NCI-H2171 treated with DMSO at 0.1 percent for 48 hours (cell line): ENCODE data around the gene NAXD.
"Not testable (repeated sequence)": the region's sequence is repeated elsewhere in the genome, so short reads cannot be mapped to it uniquely, and the experiment has no call there.

Experiments used
- DNase-seq: peaks from one replicate; lab custom pipeline; 2025; lab: John Stamatoyannopoulos, UW

The NAXD gene

DNA sequence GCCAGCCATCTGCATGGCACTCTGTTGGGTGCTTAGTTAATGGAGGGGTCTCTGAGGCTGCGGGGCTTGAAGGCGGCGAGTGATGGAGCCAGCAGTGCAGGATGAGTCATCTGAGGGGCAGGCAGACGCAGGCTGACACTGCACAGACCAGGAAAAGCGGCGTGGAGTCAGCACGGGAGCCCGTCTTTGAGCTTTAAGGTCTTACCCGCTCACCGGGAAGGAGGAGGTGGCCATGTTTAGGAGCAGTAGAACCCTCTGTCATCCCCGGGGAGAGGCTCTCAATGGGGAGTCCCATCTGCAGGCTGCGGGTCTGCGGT, 13.1 kb downstream of the NAXD start:
- no peak for DNase-seq

DNA sequence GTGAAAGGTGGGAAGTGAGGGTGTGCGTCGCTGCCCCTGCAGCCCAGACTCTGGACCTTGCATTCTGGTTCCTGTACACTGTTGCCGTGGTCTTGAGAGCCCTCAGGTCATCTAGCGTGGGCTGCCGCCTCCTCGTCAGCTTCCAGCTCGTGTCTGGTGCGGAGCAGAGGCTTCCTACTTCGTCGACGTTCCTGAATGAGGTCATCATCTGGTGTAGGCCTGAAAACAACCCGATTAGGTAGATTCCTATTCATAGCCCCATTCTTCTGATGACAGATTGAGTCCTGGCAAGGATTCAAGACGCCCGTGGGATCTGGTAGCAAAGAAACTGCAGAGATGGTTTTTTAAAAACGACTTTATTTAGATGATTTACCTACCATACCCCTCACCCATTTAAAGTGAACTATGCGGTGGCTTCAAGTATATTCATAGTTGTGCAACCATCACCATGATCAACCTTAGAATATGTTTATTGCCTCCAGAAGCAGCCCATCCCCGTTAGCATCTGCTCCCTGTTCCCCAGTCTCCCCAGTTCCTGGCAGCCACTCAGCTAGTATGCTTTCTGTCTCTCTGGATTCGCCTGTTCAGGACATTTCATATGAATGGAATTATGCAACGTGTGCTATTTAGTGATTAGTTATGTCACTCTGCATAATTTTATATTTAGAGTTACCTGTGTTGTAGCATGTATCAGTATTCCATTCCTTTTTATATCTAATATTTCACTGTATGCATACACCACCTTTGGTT, 13.8 kb downstream of the NAXD start:
- no peak for DNase-seq

- DNase-seq, result no peak
Observed at GRCh38 chr13:110629735-110630134, 14.4 kb downstream of the NAXD start.

DNA sequence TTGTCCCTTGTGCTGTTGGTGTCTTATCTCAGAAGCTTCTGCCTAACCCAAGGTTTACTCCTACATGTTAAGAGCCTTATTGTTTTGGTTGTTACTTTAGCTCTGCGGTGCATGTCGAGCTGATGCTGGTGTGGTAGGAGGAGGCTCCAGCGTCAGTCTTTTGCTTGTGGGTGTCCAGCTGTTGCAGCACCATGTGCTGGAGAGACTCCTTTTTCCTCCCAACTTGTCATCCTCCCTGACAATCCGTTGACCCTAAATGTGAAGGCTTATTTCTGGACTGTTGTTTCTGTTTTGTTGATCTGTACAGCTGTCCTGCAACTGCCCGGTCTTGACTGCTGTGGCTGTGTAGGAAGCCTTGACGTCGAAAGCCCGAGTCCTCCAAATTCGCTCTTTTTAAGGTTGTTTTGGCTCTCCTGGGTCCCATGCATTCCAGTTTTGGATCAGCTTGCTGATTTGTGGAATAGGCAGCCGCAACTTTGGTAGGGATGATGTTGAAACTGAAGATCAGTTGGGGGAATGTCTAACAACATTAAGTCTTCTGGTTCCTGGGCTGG, 15.3 kb downstream of the NAXD start:
- DNase-seq, result no peak

DNA sequence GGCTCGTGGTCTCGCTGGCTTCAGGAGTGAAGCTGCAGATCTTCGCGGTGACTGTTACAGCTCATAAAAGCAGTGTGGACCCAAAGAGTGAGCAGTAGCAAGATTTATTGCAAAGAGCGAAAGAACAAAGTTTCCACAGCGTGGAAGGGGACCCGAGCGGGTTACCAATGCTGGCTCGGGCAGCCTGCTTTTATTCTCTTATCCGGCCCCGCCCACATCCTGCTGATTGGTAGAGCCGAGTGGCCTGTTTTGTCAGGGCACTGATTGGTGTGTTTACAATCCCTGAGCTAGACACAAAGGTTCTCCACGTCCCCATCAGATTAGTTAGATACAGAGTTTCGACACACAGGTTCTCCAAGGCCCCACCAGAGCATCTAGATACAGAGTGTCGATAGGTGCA, 16.9 kb downstream of the NAXD start:
- not testable (repeated sequence) for DNase-seq

DNA sequence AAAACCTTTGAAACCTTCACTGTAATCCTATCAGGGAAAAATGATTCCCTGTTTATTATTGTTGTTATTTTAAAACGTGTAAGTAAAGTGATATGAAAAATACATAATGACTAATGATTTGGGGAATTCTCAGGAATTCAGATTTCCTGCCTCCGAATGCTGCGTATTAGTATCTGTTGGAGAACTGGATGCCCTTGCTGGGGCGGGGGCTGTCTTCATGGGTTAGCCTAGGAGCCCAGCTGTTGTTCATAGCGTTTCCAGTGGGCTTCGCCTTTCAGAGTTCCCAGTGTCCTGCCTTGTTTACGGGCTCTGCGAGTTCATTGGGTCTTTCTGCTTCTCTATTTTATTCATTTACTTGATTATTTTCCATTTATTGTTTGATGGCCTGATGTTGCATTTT, 18.4 kb downstream of the NAXD start:
- DNase-seq, result no peak

GRCh38 chr13:110634558-110634957, 19.2 kb downstream of the NAXD start:
- no peak for DNase-seq

GRCh38 chr13:110635405-110636002, 20.2 kb downstream of the NAXD start:
- no peak for DNase-seq

- no peak for DNase-seq
Observed at GRCh38 chr13:110636053-110636475, 20.7 kb downstream of the NAXD start.

GRCh38 chr13:110636701-110637201, 21.4 kb downstream of the NAXD start:
- no peak for DNase-seq

DNA sequence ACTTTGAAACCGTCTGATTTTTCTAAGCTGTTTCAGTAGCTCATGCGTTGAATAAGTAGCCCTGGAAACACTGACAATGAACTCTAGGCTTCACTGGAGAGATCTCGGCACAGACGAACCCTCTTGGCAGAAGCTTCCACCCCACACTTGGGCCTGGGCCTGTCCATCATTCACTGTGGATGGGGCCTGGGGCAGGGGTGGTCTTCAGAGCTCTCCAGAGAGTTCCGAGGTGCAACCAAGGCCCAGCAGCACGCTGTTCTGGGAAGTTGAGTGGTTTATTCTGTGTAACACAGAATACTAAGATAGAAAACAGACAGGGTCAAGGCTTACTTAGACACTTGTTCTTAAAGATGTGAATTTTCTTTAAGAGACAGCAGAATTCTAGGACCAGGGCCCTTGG, 21.9 kb downstream of the NAXD start:
- DNase-seq, result no peak

DNA sequence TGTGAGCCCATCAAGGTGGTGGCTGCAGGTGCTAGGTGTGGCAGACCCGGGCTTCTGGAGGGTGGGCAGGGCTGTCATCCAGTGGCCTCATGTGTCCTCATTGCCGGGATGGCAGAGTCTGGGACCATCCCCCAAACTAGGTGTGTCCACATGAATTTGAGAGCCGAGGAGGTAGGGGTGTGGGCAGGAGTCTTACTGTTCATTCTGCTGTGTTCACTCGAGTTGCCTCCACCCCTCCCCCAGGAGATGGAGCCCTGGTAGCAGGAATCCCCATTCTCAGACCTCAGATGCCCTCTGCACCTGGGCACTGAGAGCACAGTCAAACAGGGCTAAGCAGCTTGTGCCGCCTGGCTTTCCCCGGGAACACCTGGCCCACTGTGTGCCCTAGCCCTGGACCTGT, 22.4 kb downstream of the NAXD start:
- no peak for DNase-seq

DNA sequence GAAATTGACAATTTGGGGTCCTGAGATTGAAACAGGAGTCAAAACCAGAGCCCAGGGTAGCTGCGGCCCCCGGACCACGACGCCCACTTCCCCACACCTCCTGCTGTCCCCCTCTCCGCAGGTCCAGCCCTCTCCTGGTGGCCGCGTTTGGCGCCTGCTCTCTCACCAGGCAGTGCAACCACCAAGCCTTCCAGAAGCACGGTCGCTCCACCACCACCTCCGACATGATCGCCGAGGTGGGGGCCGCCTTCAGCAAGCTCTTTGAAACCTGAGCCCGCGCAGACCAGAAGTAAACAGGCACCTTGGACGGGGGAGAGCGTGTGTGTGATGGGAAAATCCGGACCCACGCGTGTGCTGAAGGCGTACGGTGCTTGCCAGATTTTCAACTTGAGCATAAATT, 22.9 kb downstream of the NAXD start:
- DNase-seq, result no peak

- no peak for DNase-seq
Observed at GRCh38 chr13:110638814-110639806, 23.8 kb downstream of the NAXD start.

- no peak for DNase-seq
Observed at GRCh38 chr13:110639935-110640334, 24.6 kb downstream of the NAXD start.

GRCh38 chr13:110640591-110641029, 25.3 kb downstream of the NAXD start:
- DNase-seq, result no peak

GRCh38 chr13:110641055-110642015, 26.0 kb downstream of the NAXD start:
- DNase-seq, result peak; percentile 56

- no peak for DNase-seq
Observed at GRCh38 chr13:110642291-110642981, 27.1 kb downstream of the NAXD start.

GRCh38 chr13:110643324-110643723, 28.0 kb downstream of the NAXD start:
- no peak for DNase-seq

DNA sequence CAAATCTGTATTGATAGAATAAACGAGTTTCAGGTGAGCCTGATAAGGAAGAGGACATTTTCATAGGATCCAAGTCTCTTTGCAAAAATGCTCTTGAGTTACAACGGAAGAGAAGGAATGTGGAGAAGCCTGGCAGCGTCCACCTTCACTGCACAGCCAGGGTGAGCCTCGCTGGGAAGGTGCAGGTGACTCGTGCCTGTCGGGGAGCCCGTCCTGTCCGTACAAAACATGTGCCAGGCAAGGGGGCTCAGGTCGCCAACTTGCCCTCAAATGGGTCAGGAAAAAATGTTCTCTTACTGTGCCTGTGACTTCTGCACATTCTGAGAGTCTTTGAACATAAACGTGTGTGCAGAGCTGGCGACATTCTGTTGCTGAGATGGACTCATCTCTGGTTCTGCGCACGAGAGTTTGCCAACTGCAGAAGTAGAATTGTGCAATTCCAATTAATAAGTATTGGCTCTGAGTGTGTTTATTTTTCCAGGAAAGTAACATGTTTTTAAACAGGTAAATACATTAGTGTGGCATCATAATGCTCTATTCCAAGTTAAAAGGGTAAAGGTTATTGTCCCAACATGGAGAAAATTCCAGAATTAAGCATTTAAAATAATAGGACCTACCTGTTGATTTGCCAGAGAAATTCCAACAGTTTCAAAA, 28.6 kb downstream of the NAXD start:
- DNase-seq, result no peak
